Neural progenitor cell (in vitro differentiated cells): ENCODE results near the gene MYLK.

Experiments used
- EZH2 ChIP-seq: fragments of 200-600 bp; sonication (generic); IDR thresholded peaks from 2 replicates; pipeline ENCODE4 v1.6.1; 2017; ENCODE audit warnings: antibody characterized with exemption, mild to moderate bottlenecking, moderate library complexity
- EZH2phosphoT487 ChIP-seq: fragments of 200-600 bp; sonication (generic); IDR thresholded peaks from 2 replicates; pipeline ENCODE4 v1.6.1; 2017; ENCODE audit warnings: antibody characterized with exemption
- TF ChIP-seq, protein P1 (sequence below): fragments of 200-600 bp; sonication (generic); IDR thresholded peaks from 2 replicates; pipeline ENCODE4 v1.5.1; 2017; ENCODE audit warnings: antibody characterized with exemption, mild to moderate bottlenecking

DNA sequence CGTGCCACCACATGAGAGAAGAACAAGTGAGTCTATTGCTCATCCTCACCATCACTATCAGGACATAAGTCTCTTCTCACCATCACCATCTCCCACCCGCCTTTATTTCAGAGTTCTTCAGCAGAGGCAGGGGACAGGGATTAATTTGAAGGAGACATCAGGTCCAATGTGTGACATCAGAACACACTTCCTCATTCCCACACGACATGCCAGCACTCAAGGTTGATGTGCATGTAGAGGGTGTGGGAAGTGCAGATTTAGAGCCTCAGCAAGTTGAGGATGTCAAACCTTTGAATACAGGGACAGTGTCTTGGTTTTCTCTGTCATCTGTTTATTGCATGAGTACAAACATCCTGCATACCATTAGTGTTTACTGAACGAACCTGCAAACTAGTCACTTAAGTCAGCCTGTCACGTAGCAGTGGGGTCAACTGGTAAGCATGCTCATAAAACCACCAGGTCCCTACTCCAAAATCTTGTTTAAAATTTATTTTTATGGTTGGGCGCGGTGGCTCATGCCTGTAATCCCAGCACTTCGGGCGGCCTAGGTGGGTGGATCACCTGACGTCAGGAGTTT is 104.4 kb downstream of the MYLK start:
- TF ChIP-seq, protein P1, sequence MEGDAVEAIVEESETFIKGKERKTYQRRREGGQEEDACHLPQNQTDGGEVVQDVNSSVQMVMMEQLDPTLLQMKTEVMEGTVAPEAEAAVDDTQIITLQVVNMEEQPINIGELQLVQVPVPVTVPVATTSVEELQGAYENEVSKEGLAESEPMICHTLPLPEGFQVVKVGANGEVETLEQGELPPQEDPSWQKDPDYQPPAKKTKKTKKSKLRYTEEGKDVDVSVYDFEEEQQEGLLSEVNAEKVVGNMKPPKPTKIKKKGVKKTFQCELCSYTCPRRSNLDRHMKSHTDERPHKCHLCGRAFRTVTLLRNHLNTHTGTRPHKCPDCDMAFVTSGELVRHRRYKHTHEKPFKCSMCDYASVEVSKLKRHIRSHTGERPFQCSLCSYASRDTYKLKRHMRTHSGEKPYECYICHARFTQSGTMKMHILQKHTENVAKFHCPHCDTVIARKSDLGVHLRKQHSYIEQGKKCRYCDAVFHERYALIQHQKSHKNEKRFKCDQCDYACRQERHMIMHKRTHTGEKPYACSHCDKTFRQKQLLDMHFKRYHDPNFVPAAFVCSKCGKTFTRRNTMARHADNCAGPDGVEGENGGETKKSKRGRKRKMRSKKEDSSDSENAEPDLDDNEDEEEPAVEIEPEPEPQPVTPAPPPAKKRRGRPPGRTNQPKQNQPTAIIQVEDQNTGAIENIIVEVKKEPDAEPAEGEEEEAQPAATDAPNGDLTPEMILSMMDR: no peak
- TF ChIP-seq EZH2: no peak
- no peak for TF ChIP-seq EZH2phosphoT487
